NCI-H748 treated with DMSO at 0.1 percent for 48 hours (cell line): ENCODE measurements around the gene STX1A.

Experiments used
- DNase-seq: peaks from one replicate; lab custom pipeline; 2025; lab: John Stamatoyannopoulos, UW

The STX1A gene

GRCh38 chr7:73707045-73707631 is 12.3 kb downstream of the STX1A start:
- no peak for DNase-seq

- DNase-seq: no peak
Observed at GRCh38 chr7:73706126-73707044, 13.1 kb downstream of the STX1A start.

GRCh38 chr7:73705551-73705920 is 13.9 kb downstream of the STX1A start:
- DNase-seq: no peak

GRCh38 chr7:73704640-73705550 is 14.6 kb downstream of the STX1A start:
- no peak for DNase-seq

GRCh38 chr7:73703757-73704639 is 15.5 kb downstream of the STX1A start:
- DNase-seq: no peak

- DNase-seq: no peak
Observed at GRCh38 chr7:73703225-73703624, 16.2 kb downstream of the STX1A start.

GRCh38 chr7:73702665-73703064 is 16.8 kb downstream of the STX1A start:
- DNase-seq: no peak

- DNase-seq: no peak
Observed at GRCh38 chr7:73702226-73702625, 17.2 kb downstream of the STX1A start.

- no peak for DNase-seq
Observed at GRCh38 chr7:73701357-73701995, 18.0 kb downstream of the STX1A start.

GRCh38 chr7:73700581-73701134 is 18.8 kb downstream of the STX1A start:
- DNase-seq: no peak

GRCh38 chr7:73700069-73700423 is 19.4 kb downstream of the STX1A start:
- DNase-seq: no peak

GRCh38 chr7:73699370-73700068 is 19.9 kb downstream of the STX1A start:
- no peak for DNase-seq

GRCh38 chr7:73698410-73698809 is 21.1 kb downstream of the STX1A start:
- DNase-seq: no peak

GRCh38 chr7:73696372-73696771 is 23.1 kb downstream of the STX1A start:
- DNase-seq: no peak

- DNase-seq: no peak
Observed at GRCh38 chr7:73690646-73691045, 28.8 kb downstream of the STX1A start.

- no peak for DNase-seq
Observed at GRCh38 chr7:73688288-73688687, 31.2 kb downstream of the STX1A start.

- no peak for DNase-seq
Observed at GRCh38 chr7:73685311-73685710, 34.2 kb downstream of the STX1A start.

- no peak for DNase-seq
Observed at GRCh38 chr7:73683788-73684693, 35.4 kb downstream of the STX1A start.
